GM23338 (cell line): Measurements from ENCODE around the gene DZIP1. TPM values are rescaled to one million over a fixed set of nuclear protein-coding genes. Genes with fewer than 3 reads are reported as not detected.

Experiments used
- ATAC-seq: fragments of 200-7000 bp; cut with Tn5 transposase; 3 replicates; pipeline ENCODE4 v1.9.1; 2020
- DNase-seq: peaks from one replicate; pipeline ENCODE4 v3.0.0-alpha.2; 2015; ENCODE audit warnings: low spot score
- H2AFZ ChIP-seq: fragments of 200-600 bp; sonication (generic); 2 replicates; pipeline ENCODE4 v1.8.0; 2016; ENCODE audit warnings: antibody characterized with exemption, mild to moderate bottlenecking, moderate library complexity
- H3F3A ChIP-seq: fragments of 200-600 bp; sonication (generic); replicated peaks from 2 replicates; pipeline ENCODE4 v1.8.0; 2017; ENCODE audit warnings: antibody characterized with exemption, mixed run types, low read depth
- H3K27ac ChIP-seq: fragments of 200-600 bp; sonication (generic); 2 replicates; pipeline ENCODE4 v1.6.1; 2016; ENCODE audit warnings: low read depth
- H3K27me3 ChIP-seq: fragments of 200-600 bp; sonication (generic); 2 replicates; pipeline ENCODE4 v1.8.0; 2016; ENCODE audit warnings: mild to moderate bottlenecking, mixed run types, moderate library complexity; ENCODE audit not compliant: insufficient read depth
- H3K36me3 ChIP-seq: fragments of 200-600 bp; sonication (generic); 2 replicates; pipeline ENCODE4 v1.8.0; 2016; ENCODE audit warnings: mild to moderate bottlenecking; ENCODE audit not compliant: insufficient read depth
- H3K4me1 ChIP-seq: fragments of 200-600 bp; sonication (generic); 2 replicates; pipeline ENCODE4 v1.8.0; 2016; ENCODE audit warnings: mild to moderate bottlenecking, moderate library complexity; ENCODE audit not compliant: insufficient read depth
- H3K4me2 ChIP-seq: fragments of 200-600 bp; sonication (generic); 2 replicates; pipeline ENCODE4 v1.7.1; 2017; ENCODE audit warnings: mixed run types
- H3K4me3 ChIP-seq: fragments of 200-600 bp; sonication (generic); 2 replicates; pipeline ENCODE4 v1.6.1; 2016; ENCODE audit warnings: mixed run types
- H3K79me2 ChIP-seq: fragments of 200-600 bp; sonication (generic); replicated peaks from 2 replicates; pipeline ENCODE4 v1.8.0; 2017; ENCODE audit warnings: mild to moderate bottlenecking; ENCODE audit not compliant: insufficient read depth
- H3K9me2 ChIP-seq: fragments of 200-600 bp; sonication (generic); 2 replicates; pipeline ENCODE4 v1.8.0; 2017; ENCODE audit not compliant: insufficient read depth
- H4K20me1 ChIP-seq: fragments of 200-600 bp; sonication (generic); replicated peaks from 2 replicates; pipeline ENCODE4 v1.8.0; 2017; ENCODE audit warnings: mild to moderate bottlenecking; ENCODE audit not compliant: insufficient read depth
- H3K27ac Mint-ChIP-seq: 2 replicates; pipeline ENCODE4 v1.8.0; 2020; ENCODE audit warnings: inconsistent platforms, mild to moderate bottlenecking, moderate library complexity, mixed read lengths
- H3K27me3 Mint-ChIP-seq: 3 replicates; pipeline ENCODE4 v1.8.0; 2022; ENCODE audit warnings: low read depth, mild to moderate bottlenecking, moderate library complexity, mixed read lengths, inconsistent platforms; ENCODE audit not compliant: insufficient read depth, poor library complexity
- H3K36me3 Mint-ChIP-seq: 3 replicates; pipeline ENCODE4 v1.8.0; 2021; ENCODE audit warnings: low read depth, mild to moderate bottlenecking, inconsistent platforms, moderate library complexity, mixed read lengths
- H3K4me1 Mint-ChIP-seq: 3 replicates; pipeline ENCODE4 v1.8.0; 2020; ENCODE audit warnings: mild to moderate bottlenecking, inconsistent platforms, mixed read lengths
- H3K4me3 Mint-ChIP-seq: 3 replicates; pipeline ENCODE4 v1.8.0; 2021; ENCODE audit warnings: moderate library complexity, mild to moderate bottlenecking, inconsistent platforms, mixed read lengths
- H3K9me3 Mint-ChIP-seq: 3 replicates; pipeline ENCODE4 v1.8.0; 2020; ENCODE audit warnings: moderate library complexity, mild to moderate bottlenecking, inconsistent platforms, mixed read lengths
- NANOG ChIP-seq: IDR thresholded peaks from 2 replicates; pipeline ENCODE4 v1.6.1; 2016; ENCODE audit warnings: antibody characterized with exemption, borderline replicate concordance
- ZNF331 ChIP-seq: fragments of 250-450 bp; sonication (Bioruptor Pico); IDR thresholded peaks from 2 replicates; pipeline ENCODE4 v1.5.0; 2020; ENCODE audit warnings: low read depth, mild to moderate bottlenecking, moderate library complexity
- polyA plus RNA-seq: library from polyadenylated mRNA; unstranded; fragments of >200 nt; fragmentation: Nextera tagmentation; extraction: Ambion mirVana; gene quantifications from 2 replicates; pipeline ENCODE4 v1.2.1, GENCODE V29; 2016
- total RNA-seq: library from RNA; depleted of rRNA; stranded (reverse); fragments of >200 nt; shearing (Covaris generic); gene quantifications from 2 replicates; pipeline ENCODE4 v1.2.3, GENCODE V29; 2014
- TF ChIP-seq, protein P1 (sequence below), 2 experiments: fragments of 200-600 bp in 1 of 2; sonication (generic) in 1 of 2; conservative IDR thresholded peaks; 2 replicates each; pipeline versions ENCODE4 v1.5.1 to v1.6.1; 2016 to 2017; ENCODE audit warnings: antibody characterized with exemption in 2 of 2, low read depth in 2 of 2, mild to moderate bottlenecking in 2 of 2, moderate library complexity in 1 of 2

Gene DZIP1
- total and polyA plus RNA-seq, 2 experiments from 2014 or later = 10.6 to 24.2 TPM

DNA sequence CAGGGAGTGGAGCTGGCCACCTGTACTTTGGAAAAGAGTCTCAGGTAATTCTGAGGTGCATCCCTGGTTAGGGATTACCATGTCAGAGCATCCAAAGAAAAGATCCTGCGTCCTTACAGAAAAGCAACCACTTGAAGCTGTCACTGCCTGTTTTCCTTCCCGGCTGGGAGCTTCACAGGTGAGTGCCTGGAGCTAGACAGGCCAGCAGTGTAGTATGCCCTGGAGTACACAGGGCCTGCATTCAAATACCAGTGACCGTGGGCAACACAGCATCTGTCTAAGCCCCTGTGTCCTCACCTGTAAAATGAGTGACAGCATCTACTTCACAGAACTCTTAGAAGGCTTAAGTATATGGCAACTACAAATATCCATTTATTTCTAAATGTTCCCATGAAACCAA, 29.0 kb downstream of the DZIP1 start:
- Histone ChIP-seq H3K4me3 (no peak overlapping the region), H2AFZ (no peak overlapping the region), H3K27me3 (no peaks in the 10 kb centered on the region), H3K4me1 (no peaks in the 10 kb centered on the region), H4K20me1 (no peaks in the 10 kb centered on the region), H3K4me2 (no peak overlapping the region), H3K9me2 (no peaks in the 10 kb centered on the region), H3K36me3 (peaks cover 11% of the 10 kb centered on the region), H3K27ac (no peak overlapping the region), H3K79me2 (no peaks in the 10 kb centered on the region), H3F3A (no peaks in the 10 kb centered on the region)
- Mint-ChIP-seq H3K27me3 (no peaks in the 10 kb centered on the region), H3K4me3 (no peak overlapping the region), H3K9me3 (no peaks in the 10 kb centered on the region), H3K27ac (peak overlapping the region; percentile 33; the same call in 1 of the 2 replicates), H3K36me3 (peaks cover 43% of the 10 kb centered on the region), H3K4me1 (no peaks in the 10 kb centered on the region)
- TF ChIP-seq, protein P1, sequence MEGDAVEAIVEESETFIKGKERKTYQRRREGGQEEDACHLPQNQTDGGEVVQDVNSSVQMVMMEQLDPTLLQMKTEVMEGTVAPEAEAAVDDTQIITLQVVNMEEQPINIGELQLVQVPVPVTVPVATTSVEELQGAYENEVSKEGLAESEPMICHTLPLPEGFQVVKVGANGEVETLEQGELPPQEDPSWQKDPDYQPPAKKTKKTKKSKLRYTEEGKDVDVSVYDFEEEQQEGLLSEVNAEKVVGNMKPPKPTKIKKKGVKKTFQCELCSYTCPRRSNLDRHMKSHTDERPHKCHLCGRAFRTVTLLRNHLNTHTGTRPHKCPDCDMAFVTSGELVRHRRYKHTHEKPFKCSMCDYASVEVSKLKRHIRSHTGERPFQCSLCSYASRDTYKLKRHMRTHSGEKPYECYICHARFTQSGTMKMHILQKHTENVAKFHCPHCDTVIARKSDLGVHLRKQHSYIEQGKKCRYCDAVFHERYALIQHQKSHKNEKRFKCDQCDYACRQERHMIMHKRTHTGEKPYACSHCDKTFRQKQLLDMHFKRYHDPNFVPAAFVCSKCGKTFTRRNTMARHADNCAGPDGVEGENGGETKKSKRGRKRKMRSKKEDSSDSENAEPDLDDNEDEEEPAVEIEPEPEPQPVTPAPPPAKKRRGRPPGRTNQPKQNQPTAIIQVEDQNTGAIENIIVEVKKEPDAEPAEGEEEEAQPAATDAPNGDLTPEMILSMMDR (conservative IDR thresholded peaks at IDR 0.05; ENCODE audit: low read depth in 2 of 2) = no peak
- no peak for DNase-seq
- ATAC-seq = no peak

DNA sequence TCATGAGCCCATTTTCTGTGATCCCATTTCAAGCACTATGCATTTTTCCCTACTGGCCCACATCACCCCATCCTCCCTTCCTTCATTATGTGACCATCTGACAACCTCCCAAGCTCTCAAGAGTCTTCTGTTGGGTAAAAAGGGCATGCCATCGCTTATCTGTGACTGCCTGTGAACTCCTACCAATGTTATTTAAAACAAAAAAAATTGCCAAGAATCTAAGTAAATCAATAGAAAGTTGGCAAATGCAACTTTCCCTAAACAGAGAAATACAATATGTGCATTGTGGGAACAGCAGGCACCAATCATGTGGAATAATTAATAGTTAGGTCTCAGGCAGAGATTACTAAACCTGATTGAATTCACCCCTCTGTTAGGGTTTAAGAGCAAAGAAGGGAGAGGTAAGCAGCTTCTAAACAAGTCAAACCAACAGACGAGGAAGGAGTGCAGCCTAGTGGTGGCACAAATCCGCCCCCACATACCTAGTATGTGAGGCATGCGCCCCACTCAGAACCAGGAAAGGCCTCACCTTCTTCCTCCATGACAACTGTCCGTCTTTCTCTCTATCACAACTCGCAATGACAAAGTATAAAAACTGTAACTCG, 29.8 kb downstream of the DZIP1 start:
- no peak for ATAC-seq
- TF ChIP-seq ZNF331 (CRISPR knock-in tag) = no peak
- TF ChIP-seq, protein P1 (conservative IDR thresholded peaks at IDR 0.05; ENCODE audit: low read depth in 2 of 2) = peak in 1 of 2 experiments; percentile 31; a peak in 1 of 4 replicates
- Histone ChIP-seq H3K4me1 (no peaks in the 10 kb centered on the region), H2AFZ (no peak overlapping the region), H3K4me3 (no peak overlapping the region), H3K4me2 (no peak overlapping the region), H3K27ac (no peak overlapping the region), H3K36me3 (peaks cover 9% of the 10 kb centered on the region; the same call in 1 of the 2 replicates), H3K9me2 (no peaks in the 10 kb centered on the region), H4K20me1 (no peaks in the 10 kb centered on the region), H3K79me2 (no peaks in the 10 kb centered on the region), H3K27me3 (no peaks in the 10 kb centered on the region), H3F3A (no peaks in the 10 kb centered on the region)
- Mint-ChIP-seq H3K36me3 (peaks cover 37% of the 10 kb centered on the region), H3K9me3 (no peaks in the 10 kb centered on the region), H3K27ac (peak overlapping the region; percentile 33; the same call in 1 of the 2 replicates), H3K4me3 (no peak overlapping the region), H3K27me3 (no peaks in the 10 kb centered on the region), H3K4me1 (no peaks in the 10 kb centered on the region)
- DNase-seq = peak; percentile 10

DNA sequence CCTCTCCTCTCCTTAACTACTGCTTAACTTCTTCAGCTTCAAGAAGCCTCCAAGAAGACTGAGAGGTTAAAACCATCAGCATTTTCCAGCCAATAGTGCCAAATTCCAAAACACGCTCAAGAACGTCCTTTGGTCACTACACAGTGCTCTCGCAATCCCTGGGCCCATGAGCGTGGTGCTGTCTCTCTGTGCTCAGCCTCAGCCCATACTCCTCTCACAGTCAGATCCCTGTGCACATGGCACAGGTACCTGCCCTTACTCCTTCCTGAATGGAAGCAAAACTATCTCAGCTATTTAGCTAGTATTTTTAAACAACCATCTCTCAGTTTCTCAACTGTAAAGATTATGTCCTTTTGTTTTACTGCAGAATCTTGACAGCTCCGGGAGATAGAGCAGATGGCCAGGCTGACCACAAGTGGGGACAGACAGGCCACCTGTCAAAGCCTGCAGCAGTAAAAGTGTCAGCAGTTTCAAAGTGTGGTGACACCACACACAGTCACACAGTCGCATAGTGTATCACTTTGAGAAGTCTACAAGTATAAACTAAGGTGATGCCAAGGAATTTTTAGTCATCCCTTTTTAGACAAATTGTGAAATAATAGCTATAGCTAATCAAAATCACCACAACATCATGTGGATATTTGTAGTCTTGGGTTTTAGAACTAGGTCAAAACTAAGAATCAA, 35.7 kb downstream of the DZIP1 start:
- Mint-ChIP-seq H3K4me1 (no peaks in the 10 kb centered on the region), H3K27me3 (no peaks in the 10 kb centered on the region), H3K9me3 (no peaks in the 10 kb centered on the region), H3K4me3 (no peak overlapping the region), H3K27ac (0 out of 2 replicates have a peak overlapping the region, but pooled peaks have one; percentile 15), H3K36me3 (peaks cover 21% of the 10 kb centered on the region; the same call in 2 of the 3 replicates)
- no peaks in the 10 kb centered on the region for H3K27me3 ChIP-seq
- no peak overlapping the region for H3K4me2 ChIP-seq
- DNase-seq (no peak), ATAC-seq (no peak)
- no peak overlapping the region for H3K27ac ChIP-seq
- no peak overlapping the region for H2AFZ ChIP-seq
- no peak overlapping the region for H3K4me3 ChIP-seq
- no peaks in the 10 kb centered on the region for H3K4me1 ChIP-seq
- no peaks in the 10 kb centered on the region for H3F3A ChIP-seq
- no peaks in the 10 kb centered on the region for H3K36me3 ChIP-seq
- no peaks in the 10 kb centered on the region for H3K79me2 ChIP-seq
- no peaks in the 10 kb centered on the region for H3K9me2 ChIP-seq
- H4K20me1 ChIP-seq = no peaks in the 10 kb centered on the region; the same call in 1 of the 2 replicates
- TF ChIP-seq NANOG = no peak
